Right lobe of liver (tissue), 6 donors: ENCODE results near the gene TLDC2. TPM values are rescaled to one million over a fixed set of nuclear protein-coding genes. Genes with fewer than 3 reads are reported as not detected.

Experiments
- ATAC-seq, 4 donors: fragments of 200-7000 bp; cut with Tn5 transposase; one replicate each; pipeline ENCODE4 v1.9.1; 2020; ENCODE audit warnings: mild to moderate bottlenecking in 4 of 4, moderate library complexity in 4 of 4
- DNase-seq, 3 donors: peaks; one replicate each; pipeline ENCODE4 v3.0.0-alpha.2; 2020
- H3K27ac ChIP-seq, 3 donors: fragments of 200-600 bp; one replicate each; pipeline ENCODE4 v1.8.0; 2022
- H3K27me3 ChIP-seq, 2 donors: fragments of 200-600 bp; one replicate each; pipeline ENCODE4 v1.8.0; 2022
- H3K36me3 ChIP-seq, 4 donors: fragments of 200-600 bp; sonication (generic) in 1 of 4; one replicate each; pipeline versions ENCODE4 v1.5.1 to v1.8.0; 2017 to 2022; ENCODE audit warnings: control low read depth in 1 of 4
- H3K4me1 ChIP-seq, 4 donors: fragments of 200-600 bp; sonication (generic) in 1 of 4; one replicate each; pipeline versions ENCODE4 v1.5.1 to v1.8.0; 2017 to 2022; ENCODE audit warnings: control low read depth in 1 of 4
- H3K4me3 ChIP-seq, 3 donors: fragments of 200-600 bp; one replicate each; pipeline ENCODE4 v1.8.0; 2022
- H3K9me3 ChIP-seq, 4 donors: fragments of 200-600 bp; sonication (generic) in 1 of 4; one replicate each; pipeline versions ENCODE4 v1.5.1 to v1.8.0; 2017 to 2022; ENCODE audit warnings: control low read depth in 1 of 4
- CTCF ChIP-seq, 4 donors: fragments of 200-600 bp in 3 of 4; fragments of 450-650 bp in 1 of 4; IDR thresholded peaks; one replicate each; pipeline versions ENCODE4 v1.5.1 to v1.8.0; 2016 to 2022; ENCODE audit warnings: antibody characterized with exemption in 4 of 4, mild to moderate bottlenecking in 2 of 4
- POLR2A ChIP-seq: fragments of 450-650 bp; IDR thresholded peaks from one replicate; pipeline ENCODE4 v1.6.1; 2017; ENCODE audit warnings: antibody characterized with exemption, mild to moderate bottlenecking
- WGBS: methylation state at CpG from one replicate; pipeline ENCODE4 v1.1.6; 2018; ENCODE audit warnings: low coverage, low lambda C conversion rate; ENCODE audit not compliant: insufficient coverage; ENCODE audit errors: missing lambda C conversion rate; 5-methylcytosine and 5-hydroxymethylcytosine counted together
- intact Hi-C, 2 donors: fragments of 100-400 bp; cut with DNase I; formaldehyde crosslinking; loops; one replicate each; pipeline versions ENCODE4 v1.11.2 to v1.14.1; 2022
- total RNA-seq, 6 experiments: library from RNA; depleted of rRNA in 2 of 6; stranded (reverse); fragments of >200 nt in 2 of 6; fragmentation: NEBNext Ultra II Directional in 3 of 6; extraction: Animal tissue kit (Norgen Biotek cat#: 25700) in 3 of 6; gene quantifications; one replicate each; pipeline versions ENCODE4 v1.1.0 to v1.2.4, GENCODE V29; 2016 to 2023
- donor health status: DM: no; HTN: yes; CAD: no.
- donor health status: DM: no; HTN: no; CAD: no.
- donor health status: DM: no; HTN: no; CAD: no.
- donor health status: DM: no; HTN: yes; CAD: no.
- donor health status: DM: no; HTN: yes; CAD: no.

Gene TLDC2
- total RNA-seq, 6 experiments from 2014 or later = 0.43 TPM; not detected in 5

- H3K27ac ChIP-seq = no peak overlapping the region
- DNase-seq (no peak), ATAC-seq (no peak)
- no peaks in the 10 kb centered on the region for H3K9me3 ChIP-seq
- H3K27me3 ChIP-seq = no peaks in the 10 kb centered on the region
- no CpG with 5 or more reads among the region's 7 CpGs for WGBS
- H3K4me1 ChIP-seq = no peaks in the 10 kb centered on the region
- no peak overlapping the region for H3K4me3 ChIP-seq
- intact Hi-C loops = no loop called here
- no peaks in the 10 kb centered on the region for H3K36me3 ChIP-seq
- TF ChIP-seq POLR2A (no peak), CTCF (IDR thresholded peaks at IDR 0.05) (no peak)
Observed at GRCh38 chr20:36855241-36855657, 20.7 kb upstream of the TLDC2 start.

- Histone ChIP-seq H3K4me3 (no peak overlapping the region), H3K4me1 (no peaks in the 10 kb centered on the region), H3K9me3 (no peaks in the 10 kb centered on the region), H3K27me3 (no peaks in the 10 kb centered on the region), H3K27ac (peak overlapping the region in 1 of 3 donors; percentile 34), H3K36me3 (no peaks in the 10 kb centered on the region)
- 55% methylated on average over 2 of the region's 3 CpGs for WGBS
- ATAC-seq (no peak), DNase-seq (no peak)
- intact Hi-C loops = no loop called here
- TF ChIP-seq CTCF (IDR thresholded peaks at IDR 0.05) (no peak), POLR2A (no peak)
Observed at GRCh38 chr20:36856195-36856594, 19.7 kb upstream of the TLDC2 start.

GRCh38 chr20:36856691-36857635 lies 19.0 kb upstream of the TLDC2 start:
- 60% methylated on average over 13 of the region's 17 CpGs for WGBS
- intact Hi-C loops = no loop called here
- ATAC-seq (peak; percentile 30 to 62 (median 48)), DNase-seq (no peak)
- Histone ChIP-seq H3K4me3 (no peak overlapping the region), H3K27ac (peak overlapping the region in 1 of 3 donors; percentile 34), H3K9me3 (no peaks in the 10 kb centered on the region), H3K36me3 (no peaks in the 10 kb centered on the region), H3K27me3 (no peaks in the 10 kb centered on the region), H3K4me1 (no peaks in the 10 kb centered on the region)
- TF ChIP-seq POLR2A (no peak), CTCF (IDR thresholded peaks at IDR 0.05) (no peak)

- no peak for TF ChIP-seq POLR2A
- TF ChIP-seq CTCF (IDR thresholded peaks at IDR 0.05) = no peak
- Histone ChIP-seq H3K27ac (no peak overlapping the region), H3K4me3 (no peak overlapping the region), H3K9me3 (no peaks in the 10 kb centered on the region), H3K4me1 (peaks cover 0 to 6% (median 0%) of the 10 kb centered on the region in 4 donors), H3K27me3 (peaks cover 0 to 4% of the 10 kb centered on the region in 2 donors), H3K36me3 (no peaks in the 10 kb centered on the region)
- DNase-seq (no peak), ATAC-seq (no peak)
- intact Hi-C loops = no loop called here
- 62% methylated on average over 1 of the region's 4 CpGs for WGBS
Observed at GRCh38 chr20:36859282-36859555, 16.7 kb upstream of the TLDC2 start.
